GM12878 (cell line): ENCODE data around the gene HES7. TPM values are rescaled to one million over a fixed set of nuclear protein-coding genes. Genes with fewer than 3 reads are reported as not detected.

Experiments used
- ATAC-seq: fragments of 200-7000 bp; cut with Tn5 transposase; 3 replicates; pipeline ENCODE4 v1.9.1; 2020; ENCODE audit warnings: mild to moderate bottlenecking, moderate library complexity
- BruUV-seq: library from RNA; stranded (reverse); fragments of 400-500 nt; replicated peaks from 2 replicates; lab custom pipeline; 2021; lab: Mats Ljungman, UMichigan
- CTCF ChIA-PET: fragments of 300-600 bp; sonication (Branson Sonifier 250); formaldehyde crosslinking; extraction: SDS; loops from one replicate; lab custom pipeline; 2021; ENCODE audit warnings: inconsistent platforms; lab: Yijun Ruan, JAX
- POLR2A ChIA-PET: fragments of 350-600 bp; formaldehyde crosslinking; extraction: SDS; loops from one replicate; lab custom pipeline; 2021; ENCODE audit warnings: inconsistent platforms; lab: Charles Lee
- RAD21 ChIA-PET: fragments of 300-600 bp; sonication (Branson Sonifier 250); formaldehyde crosslinking; loops from one replicate; lab custom pipeline; 2023; ENCODE audit warnings: antibody characterized with exemption; ENCODE audit not compliant: unreplicated experiment; lab: Charles Lee
- SMC1A ChIA-PET: fragments of 300-600 bp; sonication (Branson Sonifier 250); formaldehyde crosslinking; loops from one replicate; lab custom pipeline; 2023; ENCODE audit not compliant: unreplicated experiment, uncharacterized antibody; lab: Charles Lee
- DNase-seq: peaks from one replicate; pipeline ENCODE4 v3.0.0-alpha.2; 2011; ENCODE audit warnings: low read depth, low spot score
- FAIRE-seq: peaks from 3 replicates; lab custom pipeline; 2011; peaks lifted over from hg19 to GRCh38; lab: Jason Lieb, UNC
- H2AFZ ChIP-seq: 2 replicates; pipeline ENCODE4 v1.6.0; 2011; ENCODE audit warnings: low read depth, low read length, control low read depth; ENCODE audit not compliant: control insufficient read depth
- H3K27ac ChIP-seq: 2 replicates; pipeline ENCODE4 v1.5.1; 2011; ENCODE audit warnings: control low read depth; ENCODE audit not compliant: control insufficient read depth, insufficient read depth
- H3K27me3 ChIP-seq, 2 experiments: replicated peaks in 1 of 2; 2 replicates each; pipeline versions ENCODE4 v1.6.0 to v1.6.1; 2011; ENCODE audit warnings: low read length in 1 of 2; ENCODE audit not compliant: control insufficient read depth in 2 of 2, insufficient read depth in 2 of 2
- H3K36me3 ChIP-seq, 2 experiments: 2 replicates each; pipeline ENCODE4 v1.5.1; 2011; ENCODE audit warnings: low read length in 1 of 2; ENCODE audit not compliant: control insufficient read depth in 2 of 2, insufficient read depth in 2 of 2
- H3K4me1 ChIP-seq: 2 replicates; pipeline ENCODE4 v1.6.1; 2011; ENCODE audit warnings: mild to moderate bottlenecking, low read length, moderate library complexity, mixed read lengths; ENCODE audit not compliant: control insufficient read depth, insufficient read depth
- H3K4me2 ChIP-seq: 2 replicates; pipeline ENCODE4 v1.6.0; 2011; ENCODE audit warnings: control low read depth; ENCODE audit not compliant: control insufficient read depth, insufficient read depth
- H3K4me3 ChIP-seq: fragments of 200-600 bp; sonication (generic); 2 replicates; pipeline ENCODE4 v1.5.1; 2016
- H3K79me2 ChIP-seq: 2 replicates; pipeline ENCODE4 v1.6.0; 2011; ENCODE audit warnings: low read length; ENCODE audit not compliant: control insufficient read depth, insufficient read depth
- H3K9ac ChIP-seq: 2 replicates; pipeline ENCODE4 v1.8.0; 2011; ENCODE audit warnings: low read length, control low read depth, mixed read lengths; ENCODE audit not compliant: control insufficient read depth, insufficient read depth
- H3K9me3 ChIP-seq: replicated peaks from 3 replicates; pipeline ENCODE4 v1.5.1; 2011; ENCODE audit warnings: mild to moderate bottlenecking, low read length; ENCODE audit not compliant: control insufficient read depth, insufficient read depth
- H4K20me1 ChIP-seq: 2 replicates; pipeline ENCODE4 v1.6.0; 2011; ENCODE audit not compliant: control insufficient read depth, insufficient read depth
- CBX3 ChIP-seq: fragments of 200-600 bp; sonication (generic); IDR thresholded peaks from 2 replicates; pipeline ENCODE4 v1.6.1; 2016; ENCODE audit warnings: low read depth, borderline replicate concordance
- FOXM1 ChIP-seq: IDR thresholded peaks from 2 replicates; pipeline ENCODE4 v1.6.1; 2012; ENCODE audit warnings: low read depth, mild to moderate bottlenecking, inconsistent platforms, low read length, moderate library complexity
- HCFC1 ChIP-seq: fragments of 150-350 bp; IDR thresholded peaks from 2 replicates; pipeline ENCODE4 v1.6.1; 2014; ENCODE audit warnings: low read length
- MYC ChIP-seq: IDR thresholded peaks from 2 replicates; pipeline ENCODE4 v1.6.1; 2011; ENCODE audit warnings: mild to moderate bottlenecking, low read length, moderate library complexity, inconsistent platforms; ENCODE audit not compliant: insufficient read depth, insufficient replicate concordance, insufficient read length, severe bottlenecking
- RFX5 ChIP-seq: IDR thresholded peaks from 2 replicates; pipeline ENCODE4 v1.6.1; 2011; ENCODE audit warnings: low read depth, low read length, improper control_type of control experiment
- STAT3 ChIP-seq: IDR thresholded peaks from 2 replicates; pipeline ENCODE4 v1.6.1; 2011; ENCODE audit warnings: low read depth, low read length, improper control_type of control experiment
- WGBS: methylation state at CpG from one replicate; pipeline ENCODE4 v1.1.6; 2016; ENCODE audit warnings: low lambda C conversion rate; ENCODE audit not compliant: insufficient replicate concordance, insufficient coverage; ENCODE audit errors: missing lambda C conversion rate; 5-methylcytosine and 5-hydroxymethylcytosine counted together
- in situ Hi-C: fragments of 300-500 bp; cut with MboI; formaldehyde crosslinking; loops from 9 replicates; pipeline ENCODE4 v1.14.3; 2018; ENCODE audit warnings: mixed read lengths
- intact Hi-C: fragments of 100-400 bp; cut with micrococcal nuclease; formaldehyde crosslinking; loops from one replicate; pipeline ENCODE4 v1.14.2; 2022; ENCODE audit not compliant: unreplicated experiment
- polyA plus RNA-seq, 11 experiments: library from polyadenylated mRNA; depleted of rRNA in 4 of 11; unstranded in 6 of 11; stranded (reverse) in 5 of 11; fragments of >200 nt; fragmentation: Nextera tagmentation in 4 of 11; fragmentation: Illumina TruSeq in 1 of 11; extraction: Ambion mirVana in 4 of 11; extraction: Trizol in 1 of 11; gene quantifications; 1 replicate in 1 of 11; 2 replicates in 10 of 11; pipeline versions ENCODE4 v1.2.1 to v1.2.3, GENCODE V29; 2011 to 2016; ENCODE audit warnings: inconsistent platforms in 2 of 11, missing spikeins in 2 of 11, low read depth in 1 of 11
- total RNA-seq, 4 experiments: library from RNA; depleted of rRNA in 3 of 4; stranded (reverse); fragments of >200 nt in 3 of 4; fragmentation: Illumina TruSeq in 1 of 4; extraction: Trizol in 1 of 4; gene quantifications; 2 replicates each; pipeline versions ENCODE4 v1.2.1 to v1.2.3, GENCODE V29; 2013 to 2021
- TF ChIP-seq, protein P1 (sequence below): IDR thresholded peaks from 2 replicates; pipeline ENCODE4 v1.6.1; 2012; ENCODE audit warnings: low read depth, low read length, improper control_type of control experiment
- TF ChIP-seq, protein P2 (sequence below): IDR thresholded peaks from 2 replicates; pipeline ENCODE4 v1.6.1; 2012; ENCODE audit warnings: low read depth, low read length, improper control_type of control experiment
- TF ChIP-seq, protein P3 (sequence below): fragments of 150-350 bp; IDR thresholded peaks from 2 replicates; pipeline ENCODE4 v1.6.1; 2016; ENCODE audit warnings: low read depth, low read length
- TF ChIP-seq, protein P4 (sequence below): fragments of 450-650 bp; conservative IDR thresholded peaks from 2 replicates; pipeline ENCODE4 v1.6.1; 2017; ENCODE audit warnings: mild to moderate bottlenecking, moderate library complexity
- TF ChIP-seq, protein P5 (sequence below): fragments of 450-650 bp; IDR thresholded peaks from 2 replicates; pipeline ENCODE4 v1.6.1; 2017; ENCODE audit warnings: antibody characterized with exemption, mild to moderate bottlenecking, moderate library complexity

Gene HES7
- total and polyA plus RNA-seq, 10 of the 15 experiments (the other 5 are each of a cell fraction or from before 2014, with no cell fraction given) = 0.07 to 1.3 (median 0.63) TPM; not detected in 4

DNA sequence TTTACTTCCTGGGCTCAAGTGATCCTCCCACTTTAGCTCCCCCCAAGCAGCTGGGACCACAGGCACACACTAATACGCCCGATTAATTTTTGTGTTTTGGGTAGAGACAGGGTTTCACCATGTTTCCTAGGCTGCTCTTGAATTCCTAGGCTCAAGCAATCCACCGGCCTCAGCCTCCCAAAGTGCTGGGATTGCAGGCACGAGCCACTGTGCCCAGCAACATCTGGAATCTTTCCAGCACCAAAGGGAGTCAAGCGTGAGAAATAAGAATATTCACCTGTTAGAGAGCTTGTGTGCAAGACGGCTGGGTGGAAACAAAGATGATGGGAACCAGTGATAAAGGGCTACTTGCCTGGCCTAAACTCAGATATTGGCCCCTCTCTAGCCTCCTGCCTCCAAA lies 22.2 kb downstream of the HES7 start:
- Histone ChIP-seq H3K27me3 (no peaks in the 10 kb centered on the region; a peak in 1 of 4 replicates), H3K79me2 (no peaks in the 10 kb centered on the region), H2AFZ (no peak overlapping the region), H3K9me3 (no peaks in the 10 kb centered on the region), H3K4me3 (no peak overlapping the region), H3K9ac (no peak overlapping the region), H4K20me1 (no peaks in the 10 kb centered on the region), H3K4me1 (no peaks in the 10 kb centered on the region; the same call in 1 of the 2 replicates), H3K27ac (no peak overlapping the region), H3K4me2 (no peak overlapping the region), H3K36me3 (no peaks in the 10 kb centered on the region)
- intact Hi-C loops = no loop called here
- in situ Hi-C loops = no loop called here
- DNase-seq (no peak), FAIRE-seq (no peak), ATAC-seq (no peak)
- 38% methylated on average over 6 of the region's 6 CpGs for WGBS
- CTCF ChIA-PET = interaction anchor here (0.9 to 14.3 kb wide), 7 partner anchors 9 to 42 kb away, joined by 3 to 189 read pairs (median 11); partner anchors contain the start of gene ALOX12B
- no TSS peak for BruUV-seq
- RAD21 ChIA-PET = interaction anchor here (1.0 kb wide), 1 partner anchor 11 kb away, joined by 4 read pairs; no protein-coding TSS in a partner anchor
- POLR2A ChIA-PET = interaction anchor here (1.9 kb wide), 1 partner anchor 11 kb away, joined by 5 read pairs; no protein-coding TSS in a partner anchor
- SMC1A ChIA-PET = interaction anchor here (0.6 to 1.8 kb wide), 2 partner anchors 10 to 49 kb away, joined by 3 to 8 read pairs; no protein-coding TSS in a partner anchor
- TF ChIP-seq, protein P1, sequence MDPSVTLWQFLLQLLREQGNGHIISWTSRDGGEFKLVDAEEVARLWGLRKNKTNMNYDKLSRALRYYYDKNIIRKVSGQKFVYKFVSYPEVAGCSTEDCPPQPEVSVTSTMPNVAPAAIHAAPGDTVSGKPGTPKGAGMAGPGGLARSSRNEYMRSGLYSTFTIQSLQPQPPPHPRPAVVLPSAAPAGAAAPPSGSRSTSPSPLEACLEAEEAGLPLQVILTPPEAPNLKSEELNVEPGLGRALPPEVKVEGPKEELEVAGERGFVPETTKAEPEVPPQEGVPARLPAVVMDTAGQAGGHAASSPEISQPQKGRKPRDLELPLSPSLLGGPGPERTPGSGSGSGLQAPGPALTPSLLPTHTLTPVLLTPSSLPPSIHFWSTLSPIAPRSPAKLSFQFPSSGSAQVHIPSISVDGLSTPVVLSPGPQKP = no peak
- TF ChIP-seq, protein P2, sequence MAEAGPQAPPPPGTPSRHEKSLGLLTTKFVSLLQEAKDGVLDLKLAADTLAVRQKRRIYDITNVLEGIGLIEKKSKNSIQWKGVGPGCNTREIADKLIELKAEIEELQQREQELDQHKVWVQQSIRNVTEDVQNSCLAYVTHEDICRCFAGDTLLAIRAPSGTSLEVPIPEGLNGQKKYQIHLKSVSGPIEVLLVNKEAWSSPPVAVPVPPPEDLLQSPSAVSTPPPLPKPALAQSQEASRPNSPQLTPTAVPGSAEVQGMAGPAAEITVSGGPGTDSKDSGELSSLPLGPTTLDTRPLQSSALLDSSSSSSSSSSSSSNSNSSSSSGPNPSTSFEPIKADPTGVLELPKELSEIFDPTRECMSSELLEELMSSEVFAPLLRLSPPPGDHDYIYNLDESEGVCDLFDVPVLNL = no peak
- TF ChIP-seq CBX3 (no peak), STAT3 (no peak), RFX5 (no peak), HCFC1 (no peak), MYC (no peak), FOXM1 (no peak)
- TF ChIP-seq, protein P3, sequence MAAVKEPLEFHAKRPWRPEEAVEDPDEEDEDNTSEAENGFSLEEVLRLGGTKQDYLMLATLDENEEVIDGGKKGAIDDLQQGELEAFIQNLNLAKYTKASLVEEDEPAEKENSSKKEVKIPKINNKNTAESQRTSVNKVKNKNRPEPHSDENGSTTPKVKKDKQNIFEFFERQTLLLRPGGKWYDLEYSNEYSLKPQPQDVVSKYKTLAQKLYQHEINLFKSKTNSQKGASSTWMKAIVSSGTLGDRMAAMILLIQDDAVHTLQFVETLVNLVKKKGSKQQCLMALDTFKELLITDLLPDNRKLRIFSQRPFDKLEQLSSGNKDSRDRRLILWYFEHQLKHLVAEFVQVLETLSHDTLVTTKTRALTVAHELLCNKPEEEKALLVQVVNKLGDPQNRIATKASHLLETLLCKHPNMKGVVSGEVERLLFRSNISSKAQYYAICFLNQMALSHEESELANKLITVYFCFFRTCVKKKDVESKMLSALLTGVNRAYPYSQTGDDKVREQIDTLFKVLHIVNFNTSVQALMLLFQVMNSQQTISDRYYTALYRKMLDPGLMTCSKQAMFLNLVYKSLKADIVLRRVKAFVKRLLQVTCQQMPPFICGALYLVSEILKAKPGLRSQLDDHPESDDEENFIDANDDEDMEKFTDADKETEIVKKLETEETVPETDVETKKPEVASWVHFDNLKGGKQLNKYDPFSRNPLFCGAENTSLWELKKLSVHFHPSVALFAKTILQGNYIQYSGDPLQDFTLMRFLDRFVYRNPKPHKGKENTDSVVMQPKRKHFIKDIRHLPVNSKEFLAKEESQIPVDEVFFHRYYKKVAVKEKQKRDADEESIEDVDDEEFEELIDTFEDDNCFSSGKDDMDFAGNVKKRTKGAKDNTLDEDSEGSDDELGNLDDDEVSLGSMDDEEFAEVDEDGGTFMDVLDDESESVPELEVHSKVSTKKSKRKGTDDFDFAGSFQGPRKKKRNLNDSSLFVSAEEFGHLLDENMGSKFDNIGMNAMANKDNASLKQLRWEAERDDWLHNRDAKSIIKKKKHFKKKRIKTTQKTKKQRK = no peak
- TF ChIP-seq, protein P4, sequence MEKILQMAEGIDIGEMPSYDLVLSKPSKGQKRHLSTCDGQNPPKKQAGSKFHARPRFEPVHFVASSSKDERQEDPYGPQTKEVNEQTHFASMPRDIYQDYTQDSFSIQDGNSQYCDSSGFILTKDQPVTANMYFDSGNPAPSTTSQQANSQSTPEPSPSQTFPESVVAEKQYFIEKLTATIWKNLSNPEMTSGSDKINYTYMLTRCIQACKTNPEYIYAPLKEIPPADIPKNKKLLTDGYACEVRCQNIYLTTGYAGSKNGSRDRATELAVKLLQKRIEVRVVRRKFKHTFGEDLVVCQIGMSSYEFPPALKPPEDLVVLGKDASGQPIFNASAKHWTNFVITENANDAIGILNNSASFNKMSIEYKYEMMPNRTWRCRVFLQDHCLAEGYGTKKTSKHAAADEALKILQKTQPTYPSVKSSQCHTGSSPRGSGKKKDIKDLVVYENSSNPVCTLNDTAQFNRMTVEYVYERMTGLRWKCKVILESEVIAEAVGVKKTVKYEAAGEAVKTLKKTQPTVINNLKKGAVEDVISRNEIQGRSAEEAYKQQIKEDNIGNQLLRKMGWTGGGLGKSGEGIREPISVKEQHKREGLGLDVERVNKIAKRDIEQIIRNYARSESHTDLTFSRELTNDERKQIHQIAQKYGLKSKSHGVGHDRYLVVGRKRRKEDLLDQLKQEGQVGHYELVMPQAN = no peak
- TF ChIP-seq, protein P5, sequence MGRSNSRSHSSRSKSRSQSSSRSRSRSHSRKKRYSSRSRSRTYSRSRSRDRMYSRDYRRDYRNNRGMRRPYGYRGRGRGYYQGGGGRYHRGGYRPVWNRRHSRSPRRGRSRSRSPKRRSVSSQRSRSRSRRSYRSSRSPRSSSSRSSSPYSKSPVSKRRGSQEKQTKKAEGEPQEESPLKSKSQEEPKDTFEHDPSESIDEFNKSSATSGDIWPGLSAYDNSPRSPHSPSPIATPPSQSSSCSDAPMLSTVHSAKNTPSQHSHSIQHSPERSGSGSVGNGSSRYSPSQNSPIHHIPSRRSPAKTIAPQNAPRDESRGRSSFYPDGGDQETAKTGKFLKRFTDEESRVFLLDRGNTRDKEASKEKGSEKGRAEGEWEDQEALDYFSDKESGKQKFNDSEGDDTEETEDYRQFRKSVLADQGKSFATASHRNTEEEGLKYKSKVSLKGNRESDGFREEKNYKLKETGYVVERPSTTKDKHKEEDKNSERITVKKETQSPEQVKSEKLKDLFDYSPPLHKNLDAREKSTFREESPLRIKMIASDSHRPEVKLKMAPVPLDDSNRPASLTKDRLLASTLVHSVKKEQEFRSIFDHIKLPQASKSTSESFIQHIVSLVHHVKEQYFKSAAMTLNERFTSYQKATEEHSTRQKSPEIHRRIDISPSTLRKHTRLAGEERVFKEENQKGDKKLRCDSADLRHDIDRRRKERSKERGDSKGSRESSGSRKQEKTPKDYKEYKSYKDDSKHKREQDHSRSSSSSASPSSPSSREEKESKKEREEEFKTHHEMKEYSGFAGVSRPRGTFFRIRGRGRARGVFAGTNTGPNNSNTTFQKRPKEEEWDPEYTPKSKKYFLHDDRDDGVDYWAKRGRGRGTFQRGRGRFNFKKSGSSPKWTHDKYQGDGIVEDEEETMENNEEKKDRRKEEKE = no peak
